Neuronal stem cell (in vitro differentiated cells): ENCODE data around the gene LNX2.

ENCODE experiments used
- DNase-seq: peaks from one replicate; pipeline ENCODE4 v3.0.0-alpha.2; 2013; ENCODE audit warnings: low spot score
- H2AFZ ChIP-seq: one replicate; pipeline ENCODE4 v1.6.1; 2013; ENCODE audit warnings: mild to moderate bottlenecking, low read length, inconsistent platforms
- H2AK5ac ChIP-seq: 2 replicates; pipeline ENCODE4 v1.6.1; 2013; ENCODE audit warnings: low read depth, mild to moderate bottlenecking, inconsistent platforms, low read length, moderate library complexity, mixed read lengths
- H2BK120ac ChIP-seq: 2 replicates; pipeline ENCODE4 v1.6.1; 2013; ENCODE audit warnings: low read depth, mild to moderate bottlenecking, inconsistent platforms, low read length, moderate library complexity, mixed read lengths
- H2BK12ac ChIP-seq: one replicate; pipeline ENCODE4 v1.6.1; 2013; ENCODE audit warnings: low read length, inconsistent platforms
- H2BK15ac ChIP-seq: 2 replicates; pipeline ENCODE4 v1.6.1; 2013; ENCODE audit warnings: mild to moderate bottlenecking, low read length, inconsistent platforms, mixed read lengths
- H2BK5ac ChIP-seq: one replicate; pipeline ENCODE4 v1.6.1; 2013; ENCODE audit warnings: inconsistent platforms, mild to moderate bottlenecking, low read length, moderate library complexity
- H3K14ac ChIP-seq: one replicate; pipeline ENCODE4 v1.6.1; 2013; ENCODE audit warnings: low read length, inconsistent platforms
- H3K18ac ChIP-seq: 2 replicates; pipeline ENCODE4 v1.6.1; 2013; ENCODE audit warnings: low read length, inconsistent platforms
- H3K23ac ChIP-seq: 2 replicates; pipeline ENCODE4 v1.6.1; 2013; ENCODE audit warnings: low read depth, mild to moderate bottlenecking, mixed read lengths, low read length, inconsistent platforms; ENCODE audit not compliant: poor library complexity
- H3K27ac ChIP-seq: replicated peaks from 3 replicates; pipeline ENCODE4 v1.5.1; 2013; ENCODE audit warnings: low read length, inconsistent platforms
- H3K27me3 ChIP-seq, 3 experiments: 2 replicates each; pipeline ENCODE4 v1.6.1; 2013; ENCODE audit warnings: low read length in 3 of 3, mild to moderate bottlenecking in 2 of 3, inconsistent platforms in 1 of 3, low read depth in 1 of 3, mixed read lengths in 1 of 3, moderate library complexity in 1 of 3; ENCODE audit not compliant: control insufficient read depth in 3 of 3, insufficient read depth in 3 of 3
- H3K36me3 ChIP-seq, 2 donors: replicated peaks in 1 of 2; 2 replicates each; pipeline ENCODE4 v1.6.1; 2013; ENCODE audit warnings: low read length in 2 of 2; ENCODE audit not compliant: control insufficient read depth in 2 of 2, insufficient read depth in 2 of 2
- H3K4ac ChIP-seq: 2 replicates; pipeline ENCODE4 v1.6.1; 2013; ENCODE audit warnings: inconsistent platforms, mild to moderate bottlenecking, low read length, moderate library complexity
- H3K4me1 ChIP-seq, 2 donors: 1 replicate in 1 of 2; 2 replicates in 1 of 2; pipeline ENCODE4 v1.6.1; 2013; ENCODE audit warnings: low read length in 2 of 2, low read depth in 1 of 2; ENCODE audit not compliant: control insufficient read depth in 2 of 2, insufficient read depth in 1 of 2
- H3K4me2 ChIP-seq: one replicate; pipeline ENCODE4 v1.6.1; 2013; ENCODE audit warnings: mild to moderate bottlenecking, low read length, inconsistent platforms; ENCODE audit not compliant: insufficient read depth, poor library complexity, severe bottlenecking
- H3K4me3 ChIP-seq, 2 donors: 2 replicates each; pipeline ENCODE4 v1.5.1; 2013; ENCODE audit warnings: low read length in 2 of 2, mild to moderate bottlenecking in 2 of 2, inconsistent platforms in 1 of 2, moderate library complexity in 1 of 2
- H3K79me1 ChIP-seq: one replicate; pipeline ENCODE4 v1.6.1; 2013; ENCODE audit warnings: low read depth, mild to moderate bottlenecking, inconsistent platforms, low read length, moderate library complexity
- H3K9ac ChIP-seq: one replicate; pipeline ENCODE4 v1.6.1; 2013; ENCODE audit warnings: mild to moderate bottlenecking, low read depth, low read length, inconsistent platforms; ENCODE audit not compliant: poor library complexity
- H3K9me3 ChIP-seq, 2 donors: replicated peaks in 1 of 2; 2 replicates each; pipeline versions ENCODE3 to v1.6.1; 2013; ENCODE audit warnings: low read length in 2 of 2, mild to moderate bottlenecking in 2 of 2, inconsistent platforms in 1 of 2, low read depth in 1 of 2, mixed read lengths in 1 of 2, moderate library complexity in 1 of 2; ENCODE audit not compliant: control insufficient read depth in 2 of 2, insufficient read depth in 1 of 2
- H4K8ac ChIP-seq: one replicate; pipeline ENCODE4 v1.6.1; 2013; ENCODE audit warnings: low read depth, mild to moderate bottlenecking, inconsistent platforms, low read length, moderate library complexity
- H4K91ac ChIP-seq: one replicate; pipeline ENCODE4 v1.6.1; 2013; ENCODE audit warnings: low read length, low read depth, mild to moderate bottlenecking, inconsistent platforms; ENCODE audit not compliant: poor library complexity
- WGBS, 2 donors: extraction: QIAGEN DNeasy Blood & Tissue Kit; methylation state at CpG; one replicate each; pipeline ENCODE4 v1.1.7; 2013; ENCODE audit warnings: missing lambda C conversion rate in 2 of 2, mixed read lengths in 1 of 2; ENCODE audit not compliant: insufficient read length in 2 of 2, insufficient replicate concordance in 1 of 2; ENCODE audit errors: extremely low coverage in 2 of 2; 5-methylcytosine and 5-hydroxymethylcytosine counted together

LNX2 gene

GRCh38 chr13:27660511-27660910 is 40.2 kb upstream of the LNX2 start:
- Histone ChIP-seq H2AFZ (no peak overlapping the region), H2BK5ac (no peak overlapping the region), H3K18ac (no peak overlapping the region), H3K4me1 (peaks cover 0 to 2% of the 10 kb centered on the region in 2 donors), H3K23ac (no peak overlapping the region), H3K36me3 (peaks cover 0 to 22% of the 10 kb centered on the region in 2 donors), H3K9ac (no peak overlapping the region), H3K27ac (no peak overlapping the region), H3K27me3 (no peaks in the 10 kb centered on the region), H3K14ac (no peak overlapping the region), H3K4ac (no peak overlapping the region), H4K8ac (no peak overlapping the region), H3K4me3 (no peak overlapping the region), H3K9me3 (no peaks in the 10 kb centered on the region), H2BK120ac (no peak overlapping the region), H4K91ac (no peak overlapping the region), H3K79me1 (no peaks in the 10 kb centered on the region), H2BK12ac (no peak overlapping the region), H2BK15ac (no peak overlapping the region), H2AK5ac (no peak overlapping the region), H3K4me2 (no peak overlapping the region)
- no peak for DNase-seq
- WGBS, 2 donors: no CpG with 5 or more reads among the region's 6 CpGs

DNA sequence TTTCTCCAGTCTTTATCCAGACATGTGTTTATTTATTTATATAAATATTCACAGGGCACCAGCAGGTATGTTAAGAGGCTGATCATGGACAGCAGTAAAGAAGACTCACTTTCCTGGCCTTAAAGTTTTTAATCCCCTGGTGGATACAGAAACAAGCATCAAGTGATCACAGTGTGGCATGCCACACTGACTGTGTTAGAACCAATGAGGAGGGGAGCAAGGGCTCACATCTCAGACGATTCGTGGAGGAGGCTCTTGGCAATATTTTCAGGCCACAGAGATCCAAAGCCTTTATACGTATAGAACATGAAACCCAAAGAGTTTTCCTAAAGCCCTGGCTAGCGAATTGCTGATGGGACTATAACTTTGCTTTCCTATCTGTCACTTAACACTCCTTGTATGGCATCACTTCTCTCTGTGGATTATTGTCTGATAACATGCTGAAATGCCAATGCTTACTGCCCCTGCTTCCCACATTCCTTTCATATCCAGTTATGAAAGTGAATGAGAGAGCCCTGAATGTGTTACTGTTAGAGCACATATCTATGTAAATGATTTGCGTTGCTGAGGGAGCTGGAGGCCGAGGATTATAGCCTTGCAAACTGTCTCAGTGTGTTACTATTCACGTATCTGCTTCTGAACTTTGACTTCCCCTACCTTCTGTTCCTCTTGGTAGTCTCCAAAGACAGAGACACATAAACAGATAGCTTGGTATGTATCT is 39.0 kb upstream of the LNX2 start:
- no peak overlapping the region for H3K4me2 ChIP-seq
- H3K4me3 ChIP-seq: no peak overlapping the region
- H4K91ac ChIP-seq: no peak overlapping the region
- no peak overlapping the region for H2BK120ac ChIP-seq
- H3K36me3 ChIP-seq: peaks cover 0 to 26% of the 10 kb centered on the region in 2 donors
- no peak overlapping the region for H2AK5ac ChIP-seq
- H3K27ac ChIP-seq: no peak overlapping the region
- no peak overlapping the region for H3K23ac ChIP-seq
- no CpG with 5 or more reads among the region's 7 CpGs for WGBS, 2 donors
- no peak overlapping the region for H2BK5ac ChIP-seq
- H3K9ac ChIP-seq: no peak overlapping the region
- no peaks in the 10 kb centered on the region for H3K27me3 ChIP-seq
- H4K8ac ChIP-seq: no peak overlapping the region
- H3K4me1 ChIP-seq: peaks cover 0 to 2% of the 10 kb centered on the region in 2 donors
- H2BK15ac ChIP-seq: no peak overlapping the region
- no peak overlapping the region for H3K18ac ChIP-seq
- H3K9me3 ChIP-seq: no peaks in the 10 kb centered on the region
- H3K4ac ChIP-seq: no peak overlapping the region
- H3K79me1 ChIP-seq: peaks cover 1% of the 10 kb centered on the region
- H3K14ac ChIP-seq: no peak overlapping the region
- DNase-seq: no peak
- no peak overlapping the region for H2AFZ ChIP-seq
- H2BK12ac ChIP-seq: no peak overlapping the region

DNA sequence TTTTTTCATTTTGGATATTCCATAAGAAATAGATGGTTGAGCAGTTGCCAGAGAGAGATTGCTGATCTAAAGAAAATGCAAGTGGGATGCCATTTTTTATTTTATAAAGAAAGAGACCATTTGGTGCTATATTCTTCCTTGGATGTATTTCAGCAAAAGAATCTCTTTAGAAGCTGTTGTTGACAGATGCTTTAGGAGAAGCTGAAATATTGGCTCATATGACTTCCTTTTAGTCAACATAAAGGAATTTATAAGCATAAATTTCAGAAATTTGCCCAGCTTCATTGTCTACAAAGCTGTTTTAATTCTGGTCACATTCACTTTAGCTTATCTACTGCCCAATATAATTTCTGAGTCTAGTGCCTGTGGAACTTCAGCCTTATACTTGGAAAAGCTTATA is 38.2 kb upstream of the LNX2 start:
- no peak overlapping the region for H2AK5ac ChIP-seq
- no peak overlapping the region for H3K18ac ChIP-seq
- no peak overlapping the region for H3K4ac ChIP-seq
- H2BK120ac ChIP-seq: no peak overlapping the region
- no peak overlapping the region for H3K4me3 ChIP-seq
- no peak overlapping the region for H3K9ac ChIP-seq
- H2BK15ac ChIP-seq: no peak overlapping the region
- H3K27ac ChIP-seq: no peak overlapping the region
- H3K4me1 ChIP-seq: no peaks in the 10 kb centered on the region
- no peak for DNase-seq
- H3K4me2 ChIP-seq: no peak overlapping the region
- no peak overlapping the region for H2BK5ac ChIP-seq
- H4K8ac ChIP-seq: no peak overlapping the region
- peaks cover 0 to 26% of the 10 kb centered on the region in 2 donors for H3K36me3 ChIP-seq
- no peak overlapping the region for H2AFZ ChIP-seq
- H3K23ac ChIP-seq: no peak overlapping the region
- no peak overlapping the region for H2BK12ac ChIP-seq
- H3K14ac ChIP-seq: no peak overlapping the region
- peaks cover 1% of the 10 kb centered on the region for H3K79me1 ChIP-seq
- no peaks in the 10 kb centered on the region for H3K9me3 ChIP-seq
- no peaks in the 10 kb centered on the region for H3K27me3 ChIP-seq
- no peak overlapping the region for H4K91ac ChIP-seq

GRCh38 chr13:27657724-27658123 is 37.4 kb upstream of the LNX2 start:
- H3K36me3 ChIP-seq: peaks cover 0 to 32% of the 10 kb centered on the region in 2 donors
- no CpG with 5 or more reads among the region's 2 CpGs for WGBS, 2 donors

More at GRCh38 chr13:27657724-27658123, 37.4 kb upstream of the LNX2 start:
- Histone ChIP-seq H3K4me3 (no peak overlapping the region), H3K79me1 (peaks cover 1% of the 10 kb centered on the region), H3K23ac (no peak overlapping the region), H2AK5ac (no peak overlapping the region), H3K18ac (no peak overlapping the region), H2BK120ac (no peak overlapping the region), H2AFZ (no peak overlapping the region), H3K4me1 (no peaks in the 10 kb centered on the region), H3K4ac (no peak overlapping the region), H2BK5ac (no peak overlapping the region), H3K9me3 (no peaks in the 10 kb centered on the region), H2BK12ac (no peak overlapping the region), H3K9ac (no peak overlapping the region), H3K14ac (no peak overlapping the region), H4K8ac (no peak overlapping the region), H3K4me2 (no peak overlapping the region), H2BK15ac (no peak overlapping the region), H4K91ac (no peak overlapping the region), H3K27ac (no peak overlapping the region), H3K27me3 (no peaks in the 10 kb centered on the region)
- DNase-seq: no peak
